HFFc6 (cell line): ENCODE measurements around the gene MAPK8IP1. TPM values are rescaled to one million over a fixed set of nuclear protein-coding genes. Genes with fewer than 3 reads are reported as not detected.

Source experiments
- DNase-seq: peaks from one replicate; pipeline ENCODE4 v3.0.0-alpha.2; 2018
- H3K27ac Mint-ChIP-seq: 2 replicates; pipeline ENCODE4 v1.8.0; 2020; ENCODE audit warnings: mild to moderate bottlenecking, mixed read lengths
- H3K27me3 Mint-ChIP-seq: 2 replicates; pipeline ENCODE4 v1.8.0; 2021; ENCODE audit warnings: mild to moderate bottlenecking, moderate library complexity, mixed read lengths; ENCODE audit not compliant: insufficient read depth
- H3K36me3 Mint-ChIP-seq: 2 replicates; pipeline ENCODE4 v1.8.0; 2021; ENCODE audit warnings: low read depth, mixed read lengths
- H3K4me1 Mint-ChIP-seq: 2 replicates; pipeline ENCODE4 v1.8.0; 2020; ENCODE audit warnings: low read depth, mixed read lengths
- H3K4me3 Mint-ChIP-seq: 2 replicates; pipeline ENCODE4 v1.8.0; 2020; ENCODE audit warnings: mild to moderate bottlenecking, moderate library complexity, mixed read lengths
- H3K9me3 Mint-ChIP-seq: 2 replicates; pipeline ENCODE4 v1.8.0; 2020; ENCODE audit warnings: mild to moderate bottlenecking, mixed read lengths
- CTCF ChIP-seq: fragments of 200-600 bp; sonication (generic); IDR thresholded peaks from 2 replicates; pipeline ENCODE4 v1.5.0; 2021; ENCODE audit warnings: antibody characterized with exemption, mild to moderate bottlenecking
- total RNA-seq, 6 experiments: library from RNA; stranded (reverse); fragmentation: NEBNext Ultra II Directional; extraction: Animal tissue kit (Norgen Biotek cat#: 25700); gene quantifications; 2 replicates in 1 of 6; 3 replicates in 5 of 6; pipeline ENCODE4 v1.2.3, GENCODE V29; 2021

Gene MAPK8IP1
- total RNA-seq, 6 experiments from 2014 or later: 7.4 to 10.0 (median 8.7) TPM

- Mint-ChIP-seq H3K4me1 (peaks cover 10% of the 10 kb centered on the region), H3K36me3 (peaks cover 4% of the 10 kb centered on the region), H3K27ac (no peak overlapping the region), H3K4me3 (no peak overlapping the region), H3K27me3 (peaks cover 23% of the 10 kb centered on the region), H3K9me3 (no peaks in the 10 kb centered on the region)
- DNase-seq: no peak
- no peak for TF ChIP-seq CTCF
Observed at GRCh38 chr11:45927684-45928413, 42.4 kb downstream of the MAPK8IP1 start.

- no peak for TF ChIP-seq CTCF
- Mint-ChIP-seq H3K9me3 (no peaks in the 10 kb centered on the region), H3K36me3 (peaks cover 9% of the 10 kb centered on the region), H3K27me3 (peaks cover 20% of the 10 kb centered on the region), H3K27ac (no peak overlapping the region), H3K4me1 (peaks cover 15% of the 10 kb centered on the region), H3K4me3 (no peak overlapping the region)
- no peak for DNase-seq
Observed at GRCh38 chr11:45928535-45929215, 43.2 kb downstream of the MAPK8IP1 start.

GRCh38 chr11:45929486-45930030 is 44.1 kb downstream of the MAPK8IP1 start:
- no peaks in the 10 kb centered on the region for H3K9me3 Mint-ChIP-seq
- no peak overlapping the region for H3K4me3 Mint-ChIP-seq
- peaks cover 10% of the 10 kb centered on the region for H3K36me3 Mint-ChIP-seq
- DNase-seq: no peak
- peaks cover 16% of the 10 kb centered on the region; the same call in 1 of the 2 replicates for H3K27me3 Mint-ChIP-seq
- peaks cover 15% of the 10 kb centered on the region for H3K4me1 Mint-ChIP-seq
- TF ChIP-seq CTCF: no peak
- peak overlapping the region; percentile 40 for H3K27ac Mint-ChIP-seq

- Mint-ChIP-seq H3K9me3 (no peaks in the 10 kb centered on the region), H3K27me3 (peaks cover 16% of the 10 kb centered on the region; the same call in 1 of the 2 replicates), H3K36me3 (peaks cover 10% of the 10 kb centered on the region), H3K27ac (peak overlapping the region; percentile 40), H3K4me3 (no peak overlapping the region), H3K4me1 (peaks cover 15% of the 10 kb centered on the region)
- no peak for DNase-seq
- TF ChIP-seq CTCF: no peak
Observed at GRCh38 chr11:45930031-45930794, 44.8 kb downstream of the MAPK8IP1 start.

- Mint-ChIP-seq H3K9me3 (no peaks in the 10 kb centered on the region), H3K27me3 (peaks cover 11% of the 10 kb centered on the region; the same call in 1 of the 2 replicates), H3K27ac (no peak overlapping the region), H3K36me3 (peaks cover 10% of the 10 kb centered on the region), H3K4me1 (peaks cover 15% of the 10 kb centered on the region), H3K4me3 (no peak overlapping the region)
- DNase-seq: no peak
- TF ChIP-seq CTCF: no peak
Observed at GRCh38 chr11:45930951-45931570, 45.6 kb downstream of the MAPK8IP1 start.
